HG03064 (cell line): Measurements from ENCODE around the gene GUCY1A2.
A peak's percentile ranks its signal among the peaks of the same experiment; 100 is the strongest.

Experiments
- ATAC-seq: cut with Tn5 transposase; IDR thresholded peaks from one replicate; pipeline ENCODE4 v1.9.1; 2021; ENCODE audit warnings: low read depth; ENCODE audit not compliant: unreplicated experiment

Gene GUCY1A2

GRCh38 chr11:106684944-106685343 lies 333.3 kb downstream of the GUCY1A2 start:
- ATAC-seq: no peak

DNA sequence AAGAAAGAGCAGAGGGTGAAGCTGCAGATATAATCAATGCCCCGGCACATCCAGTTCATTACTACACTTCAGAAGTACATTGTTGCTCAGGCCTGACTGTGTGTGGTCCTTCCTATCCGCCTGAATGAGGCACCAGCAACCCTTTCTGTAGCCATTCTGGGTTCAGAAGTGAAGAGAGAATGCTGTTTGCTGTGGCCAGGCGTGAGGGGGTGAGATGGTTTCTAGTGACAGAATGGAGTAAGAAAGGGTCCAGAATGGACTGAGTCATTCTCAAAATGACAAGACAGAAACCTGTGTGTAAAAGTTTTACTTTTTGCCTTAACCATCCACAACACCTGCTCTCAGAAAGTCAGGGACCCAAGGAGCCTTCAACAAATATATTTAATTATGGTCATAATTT lies 334.8 kb downstream of the GUCY1A2 start:
- ATAC-seq: peak; percentile 53

- no peak for ATAC-seq
Measured at GRCh38 chr11:106681435-106681834, 336.8 kb downstream of the GUCY1A2 start.

DNA sequence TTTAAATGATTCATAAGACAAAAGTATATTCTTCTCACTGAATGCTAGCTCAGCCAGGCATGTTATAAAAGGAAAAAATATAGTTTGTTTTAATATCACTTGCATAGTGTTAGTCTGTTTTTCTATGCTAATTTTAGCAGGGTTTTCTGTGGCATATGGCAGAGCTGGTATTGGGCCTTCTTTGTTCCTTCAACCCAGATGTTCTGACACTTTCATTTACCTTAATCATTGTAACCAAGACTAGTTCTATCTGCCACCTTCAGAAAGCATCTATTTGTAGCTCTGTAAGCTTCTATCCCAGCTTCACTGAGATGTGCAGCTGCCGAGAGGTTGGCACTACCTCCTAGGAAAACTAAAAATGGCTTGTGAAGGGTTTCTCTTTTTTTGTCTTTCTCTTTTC lies 338.7 kb downstream of the GUCY1A2 start:
- ATAC-seq: no peak

DNA sequence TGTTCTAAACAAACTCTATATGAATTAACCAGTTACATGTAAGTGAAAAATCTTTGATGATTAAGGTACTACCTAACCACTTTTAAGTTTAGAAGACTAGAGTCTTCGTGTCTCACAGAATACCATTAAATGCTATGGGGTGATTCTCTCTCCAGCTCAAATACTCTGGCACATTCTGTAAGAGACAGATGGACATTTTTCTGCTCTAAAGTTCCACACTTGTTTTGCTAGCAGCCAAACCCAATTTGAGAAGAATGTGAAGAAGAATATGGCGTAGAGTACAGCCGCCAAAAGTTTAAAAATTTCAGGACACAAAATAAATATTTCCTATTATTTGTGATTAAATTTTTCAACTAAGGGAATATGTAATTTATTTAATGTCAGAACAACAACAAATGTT lies 339.1 kb downstream of the GUCY1A2 start:
- ATAC-seq: no peak

- ATAC-seq: no peak
Measured at GRCh38 chr11:106670069-106670468, 348.2 kb downstream of the GUCY1A2 start.

DNA sequence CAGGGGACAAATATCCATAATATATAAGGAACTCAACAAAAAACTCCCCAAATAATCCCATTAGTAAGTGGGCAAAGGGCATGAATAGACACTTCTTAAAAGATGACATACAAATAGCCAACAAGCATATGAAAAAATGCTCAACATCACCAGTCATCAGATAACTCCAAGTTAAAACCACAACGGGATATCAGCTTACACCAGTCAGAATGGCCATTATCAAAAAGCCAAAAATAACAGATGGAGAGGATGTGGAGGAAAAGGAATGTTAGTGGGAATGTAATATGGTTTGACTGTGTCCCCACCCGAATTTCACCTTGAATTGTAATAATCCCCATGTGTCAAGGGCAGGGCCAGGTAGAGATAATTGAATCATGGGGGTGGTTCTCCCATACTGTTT lies 350.1 kb downstream of the GUCY1A2 start:
- ATAC-seq: no peak

- no peak for ATAC-seq
Measured at GRCh38 chr11:106656646-106657045, 361.6 kb downstream of the GUCY1A2 start.

GRCh38 chr11:106644824-106645223 lies 373.5 kb downstream of the GUCY1A2 start:
- no peak for ATAC-seq

GRCh38 chr11:106642331-106642730 lies 375.9 kb downstream of the GUCY1A2 start:
- ATAC-seq: no peak

DNA sequence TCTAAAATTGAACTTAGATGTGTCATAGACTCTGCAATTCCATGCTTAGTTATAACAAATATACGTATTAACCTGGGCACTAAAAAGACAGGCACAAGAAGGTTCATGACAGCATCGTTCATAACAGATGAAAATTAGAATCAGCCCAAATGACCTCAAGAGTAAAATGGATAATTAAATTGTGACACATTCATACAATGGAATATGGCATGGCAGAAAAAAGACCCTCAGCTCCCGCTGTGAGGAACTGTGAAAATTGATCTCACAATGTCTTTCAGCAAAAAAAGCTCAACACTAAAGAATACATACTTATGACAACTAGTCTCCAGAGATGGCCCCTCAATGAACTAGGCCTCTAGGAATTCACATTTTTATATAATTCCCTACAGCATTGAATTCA lies 386.0 kb downstream of the GUCY1A2 start:
- no peak for ATAC-seq

GRCh38 chr11:106627694-106628093 lies 390.6 kb downstream of the GUCY1A2 start:
- no peak for ATAC-seq

- no peak for ATAC-seq
Measured at GRCh38 chr11:106625566-106625965, 392.7 kb downstream of the GUCY1A2 start.

DNA sequence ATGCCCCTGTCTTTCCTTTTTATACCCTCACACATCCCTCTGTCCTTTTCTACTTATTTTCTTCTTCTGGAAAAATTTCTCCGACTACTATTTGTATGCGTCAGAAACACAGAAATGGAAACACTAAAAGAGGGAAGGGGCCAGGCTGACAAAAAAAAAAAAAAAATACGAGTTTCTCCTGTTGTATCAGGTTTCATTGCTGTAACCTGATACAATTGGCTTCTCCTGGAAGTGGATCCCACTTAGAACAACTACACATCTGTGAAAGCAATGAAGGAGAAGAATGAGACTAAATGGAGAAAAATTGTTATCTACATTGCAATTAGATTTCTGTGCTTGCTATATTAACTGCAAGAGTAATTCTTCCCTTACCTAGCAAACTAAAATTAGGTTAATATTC lies 393.9 kb downstream of the GUCY1A2 start:
- ATAC-seq: no peak
